T-helper 17 cell (primary cell): ENCODE data around the gene TSACC. TPM values are rescaled to one million over a fixed set of nuclear protein-coding genes. Genes with fewer than 3 reads are reported as not detected.

ENCODE experiments used
- ATAC-seq: fragments of 150-1000 bp; cut with Tn5 transposase; 2 replicates; pipeline ENCODE4 v1.10.0; 2021; ENCODE audit warnings: mild to moderate bottlenecking, moderate library complexity
- DNase-seq, 3 donors: peaks; one replicate each; pipeline versions ENCODE4 v3.0.0 to v3.0.0-alpha.2; 2020 to 2021
- H3K9me3 ChIP-seq: one replicate; pipeline ENCODE4 v1.7.0; 2013; ENCODE audit warnings: low read length, mild to moderate bottlenecking; ENCODE audit not compliant: control insufficient read depth, poor library complexity, severe bottlenecking
- H3K27ac Mint-ChIP-seq: one replicate; pipeline ENCODE4 v1.8.0; 2022; ENCODE audit warnings: mild to moderate bottlenecking, moderate library complexity, mixed read lengths
- H3K27me3 Mint-ChIP-seq: one replicate; pipeline ENCODE4 v1.8.0; 2022; ENCODE audit warnings: mixed read lengths
- H3K36me3 Mint-ChIP-seq: one replicate; pipeline ENCODE4 v1.8.0; 2022; ENCODE audit warnings: low read depth, mixed read lengths
- H3K4me1 Mint-ChIP-seq: one replicate; pipeline ENCODE4 v1.8.0; 2022; ENCODE audit warnings: mild to moderate bottlenecking, mixed read lengths
- H3K4me3 Mint-ChIP-seq: one replicate; pipeline ENCODE4 v1.8.0; 2022; ENCODE audit warnings: mild to moderate bottlenecking, moderate library complexity, mixed read lengths
- total RNA-seq, 4 donors: library from RNA in 2 of 4; stranded (reverse) in 2 of 4; gene quantifications; one replicate each; pipeline ENCODE4 v1.2.3 and lab custom pipeline; 2022 to 2026

The TSACC gene
- total RNA-seq, 2 donors from 2014 or later, result 0.40 TPM; not detected in 1

GRCh38 chr1:156372265-156372586, 33.9 kb downstream of the TSACC start:
- H3K27ac Mint-ChIP-seq, result no peak overlapping the region
- peaks cover 50% of the 10 kb centered on the region for H3K27me3 Mint-ChIP-seq
- H3K4me1 Mint-ChIP-seq, result no peaks in the 10 kb centered on the region
- ATAC-seq, result no peak
- DNase-seq, result no peak
- H3K4me3 Mint-ChIP-seq, result no peak overlapping the region
- no peaks in the 10 kb centered on the region for H3K36me3 Mint-ChIP-seq
- H3K9me3 ChIP-seq, result no peaks in the 10 kb centered on the region

GRCh38 chr1:156372876-156373275, 34.5 kb downstream of the TSACC start:
- DNase-seq (no peak), ATAC-seq (no peak)
- Mint-ChIP-seq H3K4me1 (no peaks in the 10 kb centered on the region), H3K27ac (no peak overlapping the region), H3K36me3 (no peaks in the 10 kb centered on the region), H3K4me3 (no peak overlapping the region), H3K27me3 (peaks cover 43% of the 10 kb centered on the region)
- no peaks in the 10 kb centered on the region for H3K9me3 ChIP-seq

GRCh38 chr1:156373546-156373945, 35.2 kb downstream of the TSACC start:
- H3K4me3 Mint-ChIP-seq, result no peak overlapping the region
- H3K36me3 Mint-ChIP-seq, result no peaks in the 10 kb centered on the region
- no peaks in the 10 kb centered on the region for H3K4me1 Mint-ChIP-seq
- no peaks in the 10 kb centered on the region for H3K9me3 ChIP-seq
- ATAC-seq, result no peak
- no peak overlapping the region for H3K27ac Mint-ChIP-seq
- DNase-seq, result no peak
- H3K27me3 Mint-ChIP-seq, result peaks cover 37% of the 10 kb centered on the region

- ATAC-seq (no peak), DNase-seq (no peak)
- peaks cover 33% of the 10 kb centered on the region for H3K27me3 Mint-ChIP-seq
- H3K9me3 ChIP-seq, result no peaks in the 10 kb centered on the region
- no peak overlapping the region for H3K4me3 Mint-ChIP-seq
- H3K36me3 Mint-ChIP-seq, result no peaks in the 10 kb centered on the region
- H3K4me1 Mint-ChIP-seq, result peaks cover under 1% of the 10 kb centered on the region
- no peak overlapping the region for H3K27ac Mint-ChIP-seq
Measured at GRCh38 chr1:156376146-156376545, 37.8 kb downstream of the TSACC start.

GRCh38 chr1:156376958-156377919, 38.9 kb downstream of the TSACC start:
- no peaks in the 10 kb centered on the region for H3K9me3 ChIP-seq
- no peak for ATAC-seq
- no peak overlapping the region for H3K27ac Mint-ChIP-seq

GRCh38 chr1:156378557-156378956, 40.2 kb downstream of the TSACC start:
- Mint-ChIP-seq H3K4me1 (peaks cover 3% of the 10 kb centered on the region), H3K27me3 (peaks cover 27% of the 10 kb centered on the region), H3K27ac (no peak overlapping the region), H3K4me3 (no peak overlapping the region), H3K36me3 (no peaks in the 10 kb centered on the region)
- DNase-seq (no peak), ATAC-seq (no peak)
- no peaks in the 10 kb centered on the region for H3K9me3 ChIP-seq

More at GRCh38 chr1:156376958-156377919, 38.9 kb downstream of the TSACC start:
- peaks cover 34% of the 10 kb centered on the region for H3K27me3 Mint-ChIP-seq
- DNase-seq, result no peak
- H3K4me3 Mint-ChIP-seq, result no peak overlapping the region
- no peaks in the 10 kb centered on the region for H3K36me3 Mint-ChIP-seq
- peaks cover 3% of the 10 kb centered on the region for H3K4me1 Mint-ChIP-seq

GRCh38 chr1:156379420-156380165, 41.3 kb downstream of the TSACC start:
- no peak for ATAC-seq
- H3K4me1 Mint-ChIP-seq, result peaks cover 3% of the 10 kb centered on the region
- H3K36me3 Mint-ChIP-seq, result no peaks in the 10 kb centered on the region
- no peak for DNase-seq
- peaks cover 19% of the 10 kb centered on the region for H3K27me3 Mint-ChIP-seq
- H3K27ac Mint-ChIP-seq, result no peak overlapping the region
- H3K4me3 Mint-ChIP-seq, result no peak overlapping the region
- H3K9me3 ChIP-seq, result no peaks in the 10 kb centered on the region

- no peak overlapping the region for H3K4me3 Mint-ChIP-seq
- H3K4me1 Mint-ChIP-seq, result peaks cover 10% of the 10 kb centered on the region
- H3K27me3 Mint-ChIP-seq, result peaks cover 23% of the 10 kb centered on the region
- no peaks in the 10 kb centered on the region for H3K36me3 Mint-ChIP-seq
- no peaks in the 10 kb centered on the region for H3K9me3 ChIP-seq
- ATAC-seq (no peak), DNase-seq (no peak)
- H3K27ac Mint-ChIP-seq, result no peak overlapping the region
Measured at GRCh38 chr1:156382561-156382960, 44.2 kb downstream of the TSACC start.

GRCh38 chr1:156383023-156383422, 44.7 kb downstream of the TSACC start:
- no peak overlapping the region for H3K27ac Mint-ChIP-seq
- DNase-seq (peak in 2 of 3 donors; percentile 30 to 43), ATAC-seq (peak; percentile 86)
- no peak overlapping the region for H3K4me3 Mint-ChIP-seq
- H3K27me3 Mint-ChIP-seq, result peaks cover 27% of the 10 kb centered on the region
- H3K9me3 ChIP-seq, result no peaks in the 10 kb centered on the region
- H3K4me1 Mint-ChIP-seq, result peaks cover 10% of the 10 kb centered on the region
- H3K36me3 Mint-ChIP-seq, result no peaks in the 10 kb centered on the region

GRCh38 chr1:156384007-156384406, 45.7 kb downstream of the TSACC start:
- H3K9me3 ChIP-seq, result no peaks in the 10 kb centered on the region
- ATAC-seq, result no peak
- Mint-ChIP-seq H3K4me3 (no peak overlapping the region), H3K36me3 (no peaks in the 10 kb centered on the region), H3K4me1 (peaks cover 12% of the 10 kb centered on the region), H3K27ac (no peak overlapping the region), H3K27me3 (peaks cover 31% of the 10 kb centered on the region)
- DNase-seq, result no peak

- Mint-ChIP-seq H3K4me3 (no peak overlapping the region), H3K4me1 (peaks cover 12% of the 10 kb centered on the region), H3K27ac (no peak overlapping the region), H3K27me3 (peaks cover 38% of the 10 kb centered on the region), H3K36me3 (no peaks in the 10 kb centered on the region)
- ATAC-seq (no peak), DNase-seq (no peak)
- H3K9me3 ChIP-seq, result no peaks in the 10 kb centered on the region
Measured at GRCh38 chr1:156384658-156385057, 46.3 kb downstream of the TSACC start.

GRCh38 chr1:156385534-156386031, 47.3 kb downstream of the TSACC start:
- H3K4me3 Mint-ChIP-seq, result no peak overlapping the region
- ATAC-seq, result peak; percentile 82
- DNase-seq, result peak; percentile 51 to 62 (median 52)

GRCh38 chr1:156386134-156386901, 48.0 kb downstream of the TSACC start:
- no peak overlapping the region for H3K4me3 Mint-ChIP-seq
- DNase-seq, result no peak
- peaks cover 45% of the 10 kb centered on the region for H3K27me3 Mint-ChIP-seq
- no peaks in the 10 kb centered on the region for H3K36me3 Mint-ChIP-seq
- H3K9me3 ChIP-seq, result no peaks in the 10 kb centered on the region
- H3K27ac Mint-ChIP-seq, result peak overlapping the region; percentile 82
- ATAC-seq, result no peak
- H3K4me1 Mint-ChIP-seq, result peaks cover 10% of the 10 kb centered on the region

More at GRCh38 chr1:156385534-156386031, 47.3 kb downstream of the TSACC start:
- Mint-ChIP-seq H3K27ac (peak overlapping the region; percentile 82), H3K27me3 (peaks cover 43% of the 10 kb centered on the region), H3K36me3 (no peaks in the 10 kb centered on the region), H3K4me1 (peaks cover 12% of the 10 kb centered on the region)
- no peaks in the 10 kb centered on the region for H3K9me3 ChIP-seq
